GM10847 (cell line): ENCODE data around the gene RAPGEF2.

ENCODE experiments used
- POLR2A ChIP-seq: IDR thresholded peaks from 2 replicates; pipeline ENCODE4 v1.6.1; 2011; ENCODE audit not compliant: insufficient read length; ENCODE audit errors: extremely low read depth

Gene RAPGEF2

DNA sequence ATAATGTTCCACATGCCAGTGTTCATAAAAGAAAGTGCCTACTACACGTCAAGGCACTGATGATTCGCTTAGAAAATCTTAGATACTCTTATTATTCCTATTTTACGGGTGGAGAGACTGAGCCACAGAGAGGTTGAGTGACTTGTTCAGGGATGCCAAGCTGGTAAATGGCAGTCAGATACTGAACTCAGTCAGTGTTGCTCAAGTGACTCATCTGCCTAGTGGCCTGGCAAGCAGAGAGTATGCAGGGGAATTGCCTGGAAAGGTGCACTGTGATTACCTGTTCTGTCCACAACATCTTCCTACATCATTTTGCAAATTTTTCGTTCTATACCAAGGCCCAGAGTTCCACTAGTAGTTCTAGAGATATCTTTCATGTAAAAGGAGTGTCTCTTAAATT lies 68.4 kb downstream of the RAPGEF2 start:
- TF ChIP-seq POLR2A: no peak

DNA sequence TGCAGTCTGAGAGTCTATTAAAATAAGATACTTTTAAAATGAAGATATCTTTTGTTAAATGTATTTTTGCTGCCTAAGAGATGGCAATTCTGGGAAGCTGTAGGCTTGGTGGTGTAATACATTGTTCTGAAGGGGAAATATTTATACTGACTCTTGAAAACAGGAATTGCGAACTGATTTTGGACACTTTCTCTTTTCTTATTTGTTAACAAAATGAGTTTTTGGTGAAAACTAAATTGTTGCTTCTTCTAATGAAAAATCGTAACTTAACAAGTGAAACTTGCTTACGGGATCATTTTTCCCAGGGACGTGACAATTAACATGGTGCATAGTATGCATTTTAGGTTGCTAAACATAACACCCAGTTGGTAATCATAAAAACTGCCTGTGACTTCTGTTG lies 71.0 kb downstream of the RAPGEF2 start:
- no peak for TF ChIP-seq POLR2A

DNA sequence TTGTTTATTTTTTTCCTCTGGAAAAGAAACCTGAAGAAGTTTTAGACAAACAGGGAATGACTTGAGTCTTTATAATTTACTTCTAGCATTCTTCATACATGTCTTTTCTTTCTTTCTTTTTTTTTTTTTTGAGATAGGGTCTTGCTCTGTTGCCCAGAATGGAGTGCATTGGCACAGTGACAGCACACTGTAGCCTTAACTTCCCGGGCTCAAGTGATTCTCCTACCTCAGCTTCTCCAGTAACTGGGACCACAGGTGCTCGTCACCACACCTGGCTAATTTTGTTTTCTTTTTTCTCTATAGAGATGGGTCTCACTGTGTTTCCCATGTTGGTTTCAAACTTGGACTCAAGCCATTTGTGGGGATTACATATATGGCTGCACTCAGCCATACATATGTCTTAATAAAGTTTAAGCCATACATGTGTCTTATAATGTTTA lies 71.8 kb downstream of the RAPGEF2 start:
- TF ChIP-seq POLR2A: no peak

DNA sequence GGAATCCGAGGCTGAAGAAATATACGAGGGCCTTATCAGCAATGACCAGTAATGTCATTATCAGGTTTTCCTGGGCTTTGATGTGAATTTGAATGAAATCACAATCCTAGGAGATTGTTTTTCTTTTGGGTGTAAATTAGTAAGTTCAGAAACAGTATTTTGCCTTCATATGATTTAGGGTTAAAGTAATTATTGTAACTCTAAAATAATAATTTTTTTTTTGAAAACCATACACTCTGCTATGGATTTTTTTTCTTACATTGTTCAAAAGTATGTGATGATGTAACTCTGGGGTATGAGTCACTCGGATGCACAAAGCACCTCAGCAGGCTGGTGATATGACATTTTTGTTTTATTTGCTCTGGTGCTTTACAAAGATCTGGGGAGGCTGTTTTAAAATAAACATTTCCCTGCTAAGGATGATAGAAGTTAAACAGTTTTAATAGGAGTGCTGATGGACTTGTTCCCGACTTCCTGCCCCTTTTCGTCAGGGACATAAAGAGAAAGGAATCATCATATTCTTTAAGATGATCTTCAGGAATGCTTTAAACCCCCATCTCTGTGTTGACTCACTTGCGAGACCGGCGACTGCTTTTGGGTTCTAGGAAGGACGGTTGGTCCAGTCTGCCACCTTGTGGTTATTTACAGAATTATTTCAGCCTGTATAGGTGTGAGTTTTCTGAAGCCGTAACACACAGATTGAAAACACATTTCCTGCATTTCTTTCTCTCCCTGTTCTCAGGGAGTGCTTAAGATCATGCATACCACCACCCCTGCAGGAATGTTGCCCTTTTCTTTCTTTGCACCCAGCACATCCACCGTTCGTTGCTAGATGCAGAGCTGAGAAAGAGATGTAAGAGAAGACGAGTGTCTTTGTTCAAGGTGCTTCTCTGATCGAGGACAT lies 72.5 kb downstream of the RAPGEF2 start:
- no peak for TF ChIP-seq POLR2A

DNA sequence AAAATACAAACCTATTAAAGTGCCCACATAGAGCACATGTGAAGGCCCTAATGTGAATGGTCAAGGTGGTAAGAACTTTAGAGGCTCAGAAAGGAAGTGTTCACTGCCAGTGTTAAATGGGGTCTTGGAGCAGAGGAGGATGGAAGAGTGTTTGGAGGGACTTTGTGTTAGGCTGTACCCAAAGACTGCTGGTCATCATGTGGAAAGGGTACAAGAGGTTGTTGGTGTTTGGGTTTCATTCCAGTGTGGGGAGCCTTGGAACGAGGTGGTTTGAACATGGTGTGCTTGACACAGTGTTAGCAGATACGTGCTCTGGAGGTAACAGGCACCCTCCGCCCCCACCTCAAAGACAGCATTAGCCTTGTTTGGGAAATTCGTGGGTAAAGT lies 73.1 kb downstream of the RAPGEF2 start:
- TF ChIP-seq POLR2A: no peak

DNA sequence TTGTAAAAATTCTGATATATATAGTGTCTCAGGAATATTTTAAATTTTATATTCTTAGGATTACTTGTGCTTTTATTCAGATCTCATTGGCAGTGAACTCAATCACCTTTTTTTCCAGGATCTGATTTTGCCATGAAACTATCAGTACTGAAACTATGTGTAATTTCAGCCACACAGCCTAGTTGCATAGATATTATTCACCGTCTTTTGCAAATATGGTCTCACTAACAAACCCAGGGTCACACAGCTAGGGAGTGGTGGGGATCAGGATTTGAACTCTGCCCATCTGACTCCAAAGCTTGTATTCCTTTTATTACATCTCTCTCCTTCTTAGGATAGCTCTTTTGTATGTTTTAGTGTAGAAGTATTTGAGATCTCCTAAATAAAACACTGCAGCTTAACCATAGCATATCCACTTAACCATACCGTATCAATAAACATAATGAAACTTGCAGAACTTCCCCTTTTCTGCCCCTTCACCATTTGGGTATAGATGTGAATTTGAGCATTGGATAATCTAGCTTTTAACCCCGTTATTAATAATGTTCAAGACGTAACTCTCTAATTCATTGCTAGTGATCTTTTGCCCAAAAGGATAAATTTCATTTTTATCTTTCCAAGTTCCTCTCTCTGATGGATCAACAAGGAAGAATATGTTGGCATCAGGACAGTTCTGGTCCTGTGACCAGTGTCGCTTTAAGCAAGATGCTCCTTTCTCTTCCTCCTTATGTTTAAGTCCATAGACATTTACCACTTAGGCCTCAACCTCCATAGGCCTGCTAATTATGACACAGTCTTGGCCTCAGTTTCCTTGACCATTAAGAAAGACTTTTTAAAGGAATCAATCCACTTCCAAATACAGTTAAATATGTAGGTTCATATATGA lies 74.6 kb downstream of the RAPGEF2 start:
- TF ChIP-seq POLR2A: no peak

DNA sequence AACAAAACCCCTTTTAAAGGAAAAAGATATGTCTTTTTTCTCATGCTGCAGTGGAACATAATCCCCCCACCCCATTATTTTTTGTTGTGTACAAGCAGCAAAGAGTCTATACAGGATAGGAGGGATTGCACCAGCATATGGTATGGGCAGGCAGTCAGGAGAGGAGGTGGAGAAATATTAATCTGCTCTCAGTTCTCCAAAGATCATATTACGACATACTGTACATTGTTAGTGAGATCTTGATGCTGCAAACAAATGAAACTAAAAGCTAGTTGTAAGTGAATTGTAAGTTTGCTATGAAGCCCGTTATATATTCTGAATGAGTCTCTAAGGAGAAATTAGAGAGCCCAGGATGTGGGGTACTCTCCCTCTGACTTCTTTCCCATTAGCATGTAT lies 75.3 kb downstream of the RAPGEF2 start:
- no peak for TF ChIP-seq POLR2A

DNA sequence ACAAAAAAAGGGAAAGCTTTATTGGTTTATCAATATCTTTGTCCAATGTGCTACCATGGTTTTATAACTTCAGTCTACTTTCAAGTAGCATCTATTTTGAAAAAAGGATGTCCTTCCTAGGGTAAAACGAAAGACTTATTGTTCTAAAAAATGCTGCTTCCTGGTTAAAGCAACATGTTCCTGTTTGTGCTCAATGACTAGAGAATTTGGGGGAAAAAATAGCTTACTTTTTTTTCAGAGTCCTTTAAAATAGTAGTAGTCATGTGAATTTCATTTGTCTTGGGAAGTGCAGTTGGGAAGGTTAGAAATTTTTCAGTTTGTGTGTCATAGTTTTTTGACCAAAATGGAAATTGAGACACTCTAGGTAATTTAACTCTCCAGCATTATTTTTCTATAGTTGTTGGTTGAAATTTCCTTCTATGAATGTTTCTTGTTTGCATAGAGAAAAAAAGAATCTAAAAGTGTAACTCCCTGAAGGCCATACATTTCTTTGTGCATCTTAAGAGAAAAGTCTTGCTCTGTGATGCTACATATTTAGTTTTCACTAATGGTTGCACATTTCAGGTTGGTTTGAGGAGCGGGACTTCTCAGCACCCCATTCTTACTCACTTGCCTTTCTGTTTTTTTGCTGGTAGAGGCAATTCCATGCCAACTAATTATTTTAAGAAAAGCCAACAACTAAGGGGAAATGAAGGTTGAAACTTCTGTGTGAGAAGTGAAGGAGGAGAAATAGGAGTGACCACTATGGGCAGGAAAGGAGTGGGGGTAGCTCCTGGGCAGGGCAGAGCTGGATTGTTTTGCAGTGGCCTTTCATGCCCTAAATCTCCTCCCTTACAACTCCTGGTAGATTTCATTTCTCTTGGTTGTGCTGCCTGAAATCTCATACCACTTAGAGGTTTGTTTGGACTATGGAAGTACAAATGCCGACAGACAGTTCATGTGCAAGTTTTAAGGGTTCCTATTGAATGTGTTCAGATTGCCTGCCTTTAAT lies 76.4 kb downstream of the RAPGEF2 start:
- TF ChIP-seq POLR2A: no peak

DNA sequence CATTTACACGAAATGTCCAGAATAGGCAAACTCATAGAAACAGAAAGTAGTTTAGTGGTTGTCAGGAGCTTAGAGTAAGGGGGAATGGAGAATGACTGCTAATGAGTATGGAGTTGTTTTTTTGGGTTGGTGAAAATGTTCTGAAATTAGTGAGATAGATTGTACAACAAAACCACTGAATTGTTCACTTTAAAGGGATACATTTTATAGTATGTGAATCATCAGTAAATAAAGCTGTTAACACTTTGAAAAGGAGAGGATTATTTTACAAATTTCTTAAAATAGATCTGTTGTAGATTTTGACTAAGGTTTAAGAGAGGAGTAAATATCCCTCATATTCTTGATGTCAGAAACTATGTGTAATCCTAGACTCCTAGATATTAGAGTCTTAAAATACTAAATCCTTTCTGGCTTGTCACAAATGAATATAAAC lies 82.7 kb downstream of the RAPGEF2 start:
- TF ChIP-seq POLR2A: no peak

DNA sequence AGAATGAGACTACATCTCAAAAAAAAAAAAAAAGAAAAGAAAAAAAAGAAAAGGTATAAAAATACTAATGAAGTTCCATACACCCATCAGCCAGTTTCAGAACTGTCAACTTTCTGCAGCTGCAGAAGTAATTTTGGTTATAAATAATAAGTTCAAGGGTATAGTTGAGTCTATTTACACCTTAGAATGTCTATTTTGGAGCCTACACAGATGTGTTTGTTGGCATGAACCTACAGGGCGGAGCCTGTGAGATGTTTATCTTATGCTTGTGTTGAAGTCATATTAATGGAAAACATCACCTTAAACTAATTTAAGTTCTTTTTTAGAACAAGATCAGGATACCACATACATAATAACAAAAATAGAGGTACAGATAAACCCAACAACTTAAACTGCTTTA lies 85.8 kb downstream of the RAPGEF2 start:
- TF ChIP-seq POLR2A: no peak

DNA sequence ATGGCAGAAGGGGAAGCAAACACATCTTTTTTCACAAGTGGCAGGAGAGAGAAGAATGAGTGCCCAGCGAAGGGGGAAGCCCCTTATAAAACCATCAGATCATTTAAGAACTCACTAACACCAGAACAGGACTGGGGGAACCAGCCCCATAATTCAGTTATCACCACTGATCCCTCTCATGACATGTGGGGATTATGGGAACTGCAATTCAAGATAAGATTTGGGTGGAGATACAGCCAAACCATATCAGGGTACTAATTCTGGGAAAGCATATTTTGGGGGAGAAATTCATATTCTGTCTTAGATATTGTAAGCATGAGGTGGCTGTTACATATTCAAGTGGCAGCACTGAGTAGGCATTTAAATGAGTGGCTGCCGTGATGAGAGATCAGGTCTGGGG lies 87.8 kb downstream of the RAPGEF2 start:
- TF ChIP-seq POLR2A: no peak

DNA sequence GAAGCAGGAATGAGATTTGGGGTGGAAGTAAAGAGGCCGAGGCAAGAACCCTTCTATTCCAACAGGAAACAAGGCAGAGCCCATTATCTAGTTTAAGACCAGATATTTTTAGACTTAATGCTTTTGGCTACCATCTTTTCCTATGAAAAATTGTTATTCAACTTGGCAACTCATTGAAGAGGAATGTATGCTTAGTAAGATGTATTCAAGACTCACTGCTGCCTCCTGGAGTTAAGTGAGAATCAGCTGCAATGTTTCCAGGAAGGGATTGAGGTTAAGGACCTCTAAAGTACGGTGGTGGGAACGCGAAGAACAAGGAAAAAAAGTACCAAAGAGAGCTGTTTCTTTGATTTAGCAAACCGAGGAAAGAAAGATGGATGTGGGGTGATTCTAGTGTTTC lies 89.1 kb downstream of the RAPGEF2 start:
- no peak for TF ChIP-seq POLR2A

DNA sequence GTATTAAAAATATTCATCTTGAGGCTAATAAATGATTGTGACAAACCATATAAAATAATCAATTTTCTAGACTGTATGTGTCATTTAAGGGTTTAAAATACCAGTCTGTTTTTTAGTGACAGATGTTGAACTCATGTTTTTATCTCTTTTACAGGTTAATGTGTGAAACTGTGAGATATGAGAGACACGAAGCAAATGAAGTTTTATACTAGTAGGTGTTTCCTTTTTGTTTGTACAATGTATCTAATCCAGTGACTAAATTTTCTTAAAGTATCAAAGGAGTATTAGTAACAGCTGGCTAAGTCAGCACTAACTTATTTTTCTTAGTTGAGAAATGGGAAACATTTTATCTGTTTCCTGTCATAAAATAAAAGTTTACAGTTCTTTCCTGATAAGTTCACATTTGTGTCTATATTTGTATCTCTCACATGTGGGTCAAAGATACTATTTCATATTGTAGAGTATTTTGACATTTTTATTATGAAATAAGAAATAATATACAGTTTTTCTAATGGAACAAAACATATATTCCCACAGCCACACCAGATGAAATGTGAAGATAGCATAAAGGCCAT lies 90.3 kb downstream of the RAPGEF2 start:
- no peak for TF ChIP-seq POLR2A

DNA sequence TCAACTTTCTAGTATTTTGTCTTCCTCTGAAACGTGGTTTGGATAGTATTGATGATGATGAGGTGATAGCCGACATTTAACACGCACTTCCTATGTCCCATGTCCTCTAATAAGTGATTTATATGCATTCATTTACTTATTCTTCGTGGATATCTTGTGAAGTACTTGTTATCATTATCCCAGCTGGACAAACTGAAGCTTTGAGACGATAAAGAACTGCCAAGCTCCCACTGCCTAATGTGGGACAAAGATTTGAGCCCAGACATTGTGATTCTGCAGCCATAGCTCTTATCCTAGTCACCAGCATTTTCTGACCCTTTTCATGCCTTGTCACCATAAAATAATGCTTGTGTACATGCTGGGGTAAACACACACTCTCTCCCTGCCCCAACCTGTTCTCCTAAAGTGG lies 92.5 kb downstream of the RAPGEF2 start:
- TF ChIP-seq POLR2A: no peak
